HEK293T (cell line): ENCODE results near the gene TAF9.
A peak's percentile ranks its signal among the peaks of the same experiment; 100 is the strongest.

Experiments used
- CTCF ChIA-PET: fragments of 350-600 bp; formaldehyde crosslinking; extraction: SDS; loops from one replicate; lab custom pipeline; 2021; ENCODE audit warnings: antibody characterized with exemption, inconsistent platforms; lab: Yijun Ruan, JAX
- POLR2A ChIA-PET: fragments of 350-600 bp; formaldehyde crosslinking; extraction: SDS; loops from one replicate; lab custom pipeline; 2020; ENCODE audit warnings: antibody characterized with exemption, inconsistent platforms; lab: Yijun Ruan, JAX
- DNase-seq: peaks from one replicate; pipeline ENCODE4 v3.0.0; 2012; ENCODE audit warnings: mixed read lengths; ENCODE audit errors: extremely low spot score
- ARNT ChIP-seq: fragments of 450-650 bp; IDR thresholded peaks from 2 replicates; pipeline ENCODE4 v1.6.1; 2017; ENCODE audit warnings: mild to moderate bottlenecking
- BHLHE40 ChIP-seq: fragments of 450-650 bp; IDR thresholded peaks from 2 replicates; pipeline ENCODE4 v1.6.1; 2016; ENCODE audit warnings: mild to moderate bottlenecking, moderate library complexity, borderline replicate concordance
- CTBP1 ChIP-seq: fragments of 450-650 bp; IDR thresholded peaks from 2 replicates; pipeline ENCODE4 v1.6.1; 2016; ENCODE audit warnings: borderline replicate concordance
- ELF4 ChIP-seq: fragments of 450-650 bp; IDR thresholded peaks from 2 replicates; pipeline ENCODE4 v1.6.1; 2017; ENCODE audit warnings: antibody characterized with exemption
- FOXA1 ChIP-seq: fragments of 450-650 bp; IDR thresholded peaks from 2 replicates; pipeline ENCODE4 v1.6.1; 2016; ENCODE audit warnings: mild to moderate bottlenecking
- FOXK2 ChIP-seq: fragments of 450-650 bp; IDR thresholded peaks from 2 replicates; pipeline ENCODE4 v1.6.1; 2016; ENCODE audit warnings: mild to moderate bottlenecking
- FOXM1 ChIP-seq: fragments of 450-650 bp; IDR thresholded peaks from 2 replicates; pipeline ENCODE4 v1.6.1; 2017; ENCODE audit warnings: mild to moderate bottlenecking, borderline replicate concordance
- HDGF ChIP-seq: fragments of 450-650 bp; IDR thresholded peaks from 2 replicates; pipeline ENCODE4 v1.6.1; 2017; ENCODE audit warnings: antibody characterized with exemption, borderline replicate concordance
- L3MBTL2 ChIP-seq: fragments of 450-650 bp; conservative IDR thresholded peaks from 2 replicates; pipeline ENCODE4 v1.6.1; 2016; ENCODE audit warnings: mild to moderate bottlenecking
- LEF1 ChIP-seq: fragments of 450-650 bp; IDR thresholded peaks from 2 replicates; pipeline ENCODE4 v1.6.1; 2017; ENCODE audit warnings: mild to moderate bottlenecking, borderline replicate concordance
- NFRKB ChIP-seq: fragments of 450-650 bp; IDR thresholded peaks from 2 replicates; pipeline ENCODE4 v1.6.1; 2016; ENCODE audit warnings: mild to moderate bottlenecking, moderate library complexity
- PKNOX1 ChIP-seq: fragments of 450-650 bp; IDR thresholded peaks from 2 replicates; pipeline ENCODE4 v1.6.1; 2016
- SP1 ChIP-seq: fragments of 450-650 bp; IDR thresholded peaks from 2 replicates; pipeline ENCODE4 v1.6.1; 2017
- SUZ12 ChIP-seq: fragments of 450-650 bp; IDR thresholded peaks from 2 replicates; pipeline ENCODE4 v1.6.1; 2016; ENCODE audit warnings: mild to moderate bottlenecking
- TARDBP ChIP-seq: fragments of 450-650 bp; IDR thresholded peaks from 2 replicates; pipeline ENCODE4 v1.6.1; 2016
- ZNF384 ChIP-seq: fragments of 450-650 bp; IDR thresholded peaks from 2 replicates; pipeline ENCODE4 v1.6.1; 2016

The TAF9 gene

GRCh38 chr5:69368458-69369339, 621 bp downstream of the TAF9 start:
- CTCF ChIA-PET = no interaction called here

GRCh38 chr5:69367697-69368279, 1.5 kb downstream of the TAF9 start:
- no peak for DNase-seq
- ChIA-PET CTCF (interaction anchor here (0.9 kb wide), 1 partner anchor 159 kb away, joined by 3 read pairs; no protein-coding TSS in a partner anchor), POLR2A (no interaction called here)
- no peak for TF ChIP-seq BHLHE40

More at GRCh38 chr5:69368458-69369339, 621 bp downstream of the TAF9 start:
- no peak for TF ChIP-seq FOXK2
- TF ChIP-seq SUZ12 = no peak
- peak; percentile 85 for TF ChIP-seq FOXM1
- TF ChIP-seq SP1 = no peak
- peak; percentile 13 for DNase-seq
- POLR2A ChIA-PET = no interaction called here

GRCh38 chr5:69364850-69365249, 4.5 kb downstream of the TAF9 start:
- no peak for TF ChIP-seq FOXM1
- no peak for TF ChIP-seq SUZ12
- no peak for TF ChIP-seq ARNT
- TF ChIP-seq HDGF = no peak
- TF ChIP-seq FOXA1 = no peak
- no peak for TF ChIP-seq NFRKB
- TF ChIP-seq BHLHE40 = no peak
- no peak for TF ChIP-seq FOXK2
- TF ChIP-seq TARDBP = no peak
- TF ChIP-seq ZNF384 = no peak
- TF ChIP-seq PKNOX1 = no peak
- TF ChIP-seq ELF4 = no peak
- CTCF ChIA-PET = no interaction called here
- DNase-seq = no peak
- POLR2A ChIA-PET = no interaction called here

GRCh38 chr5:69364414-69364813, 4.9 kb downstream of the TAF9 start:
- CTCF ChIA-PET = no interaction called here
- peak; percentile 28 for DNase-seq
- TF ChIP-seq ARNT = no peak
- TF ChIP-seq PKNOX1 = peak; percentile 19; the same call in 1 of the 2 replicates
- POLR2A ChIA-PET = no interaction called here

GRCh38 chr5:69360442-69360841, 8.9 kb downstream of the TAF9 start:
- DNase-seq = no peak
- CTCF ChIA-PET = no interaction called here
- TF ChIP-seq SUZ12 (no peak), FOXA1 (no peak), ZNF384 (no peak), HDGF (no peak), TARDBP (no peak), SP1 (no peak), ARNT (no peak), ELF4 (no peak)
- POLR2A ChIA-PET = interaction anchor here (1.0 kb wide), 1 partner anchor 28 kb away, joined by 5 read pairs; the partner anchor contains the start of gene CCDC125

GRCh38 chr5:69359699-69360098, 9.6 kb downstream of the TAF9 start:
- CTCF ChIA-PET = no interaction called here
- DNase-seq = no peak
- POLR2A ChIA-PET = interaction anchor here (1.0 kb wide), 1 partner anchor 27 kb away, joined by 5 read pairs; the partner anchor contains the start of gene CCDC125
- TF ChIP-seq CTBP1 (no peak), NFRKB (no peak), HDGF (no peak), L3MBTL2 (no peak), PKNOX1 (no peak), SP1 (no peak), SUZ12 (no peak), FOXK2 (no peak), BHLHE40 (no peak), FOXA1 (no peak), ELF4 (no peak), TARDBP (no peak), FOXM1 (no peak), LEF1 (no peak), ZNF384 (no peak), ARNT (no peak)

- ChIA-PET POLR2A (no interaction called here), CTCF (no interaction called here)
- TF ChIP-seq FOXA1 (no peak), ELF4 (no peak), HDGF (no peak), PKNOX1 (no peak), SP1 (no peak)
- DNase-seq = no peak
These were observed 18.7 kb downstream of the TAF9 start for GRCh38 chr5:69350664-69351063.
